ENCODE results near the gene AMBN. TPM values are rescaled to one million over a fixed set of nuclear protein-coding genes. Genes with fewer than 3 reads are reported as not detected.

The AMBN gene
- polyA plus RNA-seq, 1 of the 3 experiments (the other 2 are of a cell fraction): not detected

DNA sequence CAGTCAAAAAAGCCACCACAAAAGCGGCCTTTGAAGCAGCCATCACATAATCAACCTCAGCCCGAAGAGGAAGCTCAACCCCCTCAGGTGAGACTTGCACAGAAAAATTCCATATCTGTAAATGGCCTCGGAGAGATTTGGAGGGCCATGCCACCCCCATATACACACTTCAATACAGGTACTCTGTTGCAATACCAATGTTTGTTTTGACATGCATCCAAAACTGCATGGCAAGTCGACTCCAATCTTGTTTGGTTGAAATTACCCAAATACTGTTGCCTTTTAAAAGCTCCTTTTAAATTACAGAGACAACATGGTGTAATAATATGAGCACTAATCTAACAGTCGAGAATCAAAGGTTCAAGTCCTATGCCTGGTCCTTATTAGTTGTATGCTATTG lies 42.4 kb downstream of the AMBN start:
- Histone ChIP-seq H3K36me3 (replicated peaks in 1 of 2; ENCODE audit: control insufficient read depth in 1 of 2, insufficient read depth in 2 of 2, low read length in 1 of 2) (no peaks in the 10 kb centered on the region), H3K9me2 (no peaks in the 10 kb centered on the region), H3K4me1 (ENCODE audit: control insufficient read depth in 1 of 2, insufficient read depth in 2 of 2, low read depth in 1 of 2, low read length in 1 of 2) (no peaks in the 10 kb centered on the region; a peak in 2 of 4 replicates), H3K79me2 (ENCODE audit: insufficient read depth) (no peaks in the 10 kb centered on the region), H3K4me2 (no peak overlapping the region), H3F3A (replicated peaks; ENCODE audit: insufficient read depth) (peaks cover 14% of the 10 kb centered on the region), H3K9me3 (no peaks in the 10 kb centered on the region), H3K27ac (ENCODE audit: low read depth in 2 of 2, low read length in 1 of 2) (no peak overlapping the region), H3K4me3 (ENCODE audit: low read depth in 2 of 2, low read length in 1 of 2) (no peak overlapping the region), H2AFZ (ENCODE audit: low read depth) (no peak overlapping the region), H3K9ac (no peak overlapping the region), H4K20me1 (ENCODE audit: insufficient read depth) (no peaks in the 10 kb centered on the region), H3K27me3 (ENCODE audit: insufficient read depth) (no peaks in the 10 kb centered on the region)
- no peak for TF ChIP-seq EP300 (IDR thresholded peaks at IDR 0.05; ENCODE audit: borderline replicate concordance in 1 of 2, low read depth in 1 of 2, low read length in 1 of 2)
- no peak for TF ChIP-seq NRF1 (IDR thresholded peaks at IDR 0.05; ENCODE audit: low read depth, low read length)
- TF ChIP-seq TAF1 (IDR thresholded peaks at IDR 0.05; ENCODE audit: borderline replicate concordance, low read depth, low read length): no peak
- TF ChIP-seq EZH2phosphoT487 (IDR thresholded peaks at IDR 0.05; ENCODE audit: borderline replicate concordance, low read depth): no peak
- TF ChIP-seq FOXJ3 (CRISPR knock-in tag; IDR thresholded peaks at IDR 0.05): no peak
- POLR2A ChIA-PET: no interaction called here
- WGBS (ENCODE audit: low lambda C conversion rate): 11% methylated on average over 5 of the region's 5 CpGs
- DNase-seq: no peak
- CTCF ChIA-PET: interaction anchor here (0.8 to 1.0 kb wide), 3 partner anchors 16 to 28 kb away, joined by 3 read pairs; no protein-coding TSS in a partner anchor

DNA sequence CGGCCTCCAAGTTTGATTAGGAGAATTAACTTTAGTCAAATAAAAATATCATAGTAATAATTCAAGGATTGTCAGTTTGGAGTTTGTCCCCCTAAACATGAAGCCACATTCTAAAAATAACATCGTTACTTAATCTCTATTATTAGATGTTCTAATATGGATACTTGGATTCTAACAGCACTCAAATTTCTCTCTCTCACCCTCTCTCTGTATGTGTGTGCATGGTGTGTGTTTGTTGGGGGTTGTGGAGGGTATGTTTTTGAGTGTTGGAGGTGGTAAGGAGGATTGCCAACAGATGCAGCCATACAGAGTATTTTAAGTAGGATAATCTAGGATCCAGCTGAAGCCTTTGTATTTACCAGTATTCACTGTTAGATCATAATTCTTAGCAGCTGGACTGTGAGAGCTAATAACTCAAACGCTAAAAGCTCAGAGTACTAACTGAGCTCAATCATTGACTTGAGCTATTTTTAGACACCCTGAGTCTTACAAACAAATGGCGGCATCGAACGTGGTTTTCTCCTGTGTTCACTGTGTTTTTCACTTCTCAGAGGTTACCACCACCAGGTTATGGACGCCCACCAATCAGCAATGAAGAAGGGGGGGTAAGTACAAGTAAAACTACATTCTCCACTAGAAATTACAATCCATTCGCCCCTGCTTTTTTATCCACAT lies 45.3 kb downstream of the AMBN start:
- Histone ChIP-seq H3K9ac (no peak overlapping the region), H3K9me3 (no peaks in the 10 kb centered on the region), H3K4me2 (peak overlapping the region; percentile 43; the same call in 1 of the 2 replicates), H3K27me3 (ENCODE audit: insufficient read depth) (no peaks in the 10 kb centered on the region; the same call in 1 of the 2 replicates), H3K4me1 (ENCODE audit: control insufficient read depth in 1 of 2, insufficient read depth in 2 of 2, low read depth in 1 of 2, low read length in 1 of 2) (no peaks in the 10 kb centered on the region; a peak in 1 of 4 replicates), H3K36me3 (replicated peaks in 1 of 2; ENCODE audit: control insufficient read depth in 1 of 2, insufficient read depth in 2 of 2, low read length in 1 of 2) (no peaks in the 10 kb centered on the region), H3K4me3 (ENCODE audit: low read depth in 2 of 2, low read length in 1 of 2) (no peak overlapping the region), H2AFZ (ENCODE audit: low read depth) (peak overlapping the region; percentile 85), H3K9me2 (no peaks in the 10 kb centered on the region), H3K79me2 (ENCODE audit: insufficient read depth) (no peaks in the 10 kb centered on the region), H4K20me1 (ENCODE audit: insufficient read depth) (no peaks in the 10 kb centered on the region), H3F3A (replicated peaks; ENCODE audit: insufficient read depth) (peaks cover 5% of the 10 kb centered on the region), H3K27ac (ENCODE audit: low read depth in 2 of 2, low read length in 1 of 2) (no peak overlapping the region)
- 17% methylated on average over 8 of the region's 8 CpGs for WGBS (ENCODE audit: low lambda C conversion rate)
- ChIA-PET POLR2A (no interaction called here), CTCF (no interaction called here)
- DNase-seq: no peak
- no peak for TF ChIP-seq MXI1 (IDR thresholded peaks at IDR 0.05; ENCODE audit: low read depth, low read length)
- no peak for TF ChIP-seq CHD2 (IDR thresholded peaks at IDR 0.05; ENCODE audit: low read length, partially characterized antibody)
- TF ChIP-seq FOXM1 (IDR thresholded peaks at IDR 0.05; ENCODE audit: low read depth): no peak
- TF ChIP-seq, protein P1, sequence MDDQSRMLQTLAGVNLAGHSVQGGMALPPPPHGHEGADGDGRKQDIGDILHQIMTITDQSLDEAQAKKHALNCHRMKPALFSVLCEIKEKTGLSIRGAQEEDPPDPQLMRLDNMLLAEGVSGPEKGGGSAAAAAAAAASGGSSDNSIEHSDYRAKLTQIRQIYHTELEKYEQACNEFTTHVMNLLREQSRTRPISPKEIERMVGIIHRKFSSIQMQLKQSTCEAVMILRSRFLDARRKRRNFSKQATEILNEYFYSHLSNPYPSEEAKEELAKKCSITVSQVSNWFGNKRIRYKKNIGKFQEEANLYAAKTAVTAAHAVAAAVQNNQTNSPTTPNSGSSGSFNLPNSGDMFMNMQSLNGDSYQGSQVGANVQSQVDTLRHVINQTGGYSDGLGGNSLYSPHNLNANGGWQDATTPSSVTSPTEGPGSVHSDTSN (IDR thresholded peaks at IDR 0.05): no peak
- TF ChIP-seq POLR2AphosphoS5 (IDR thresholded peaks at IDR 0.05; ENCODE audit: low read depth, low read length): no peak
- TF ChIP-seq MEF2A (IDR thresholded peaks at IDR 0.05; ENCODE audit: borderline replicate concordance, low read depth): no peak
- TF ChIP-seq, protein P2, sequence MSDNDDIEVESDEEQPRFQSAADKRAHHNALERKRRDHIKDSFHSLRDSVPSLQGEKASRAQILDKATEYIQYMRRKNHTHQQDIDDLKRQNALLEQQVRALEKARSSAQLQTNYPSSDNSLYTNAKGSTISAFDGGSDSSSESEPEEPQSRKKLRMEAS (IDR thresholded peaks at IDR 0.05; ENCODE audit: low read depth): no peak
- no peak for TF ChIP-seq EZH2phosphoT487 (IDR thresholded peaks at IDR 0.05; ENCODE audit: borderline replicate concordance, low read depth)
- no peak for TF ChIP-seq EP300 (IDR thresholded peaks at IDR 0.05; ENCODE audit: borderline replicate concordance in 1 of 2, low read depth in 1 of 2, low read length in 1 of 2)
- no peak for TF ChIP-seq YY1 (IDR thresholded peaks at IDR 0.05; ENCODE audit: low read depth)
- no peak for TF ChIP-seq GABPA (IDR thresholded peaks at IDR 0.05; ENCODE audit: low read depth)
- TF ChIP-seq RCOR1 (IDR thresholded peaks at IDR 0.05; ENCODE audit: low read length): no peak
- no peak for TF ChIP-seq SIN3A (IDR thresholded peaks at IDR 0.05; ENCODE audit: borderline replicate concordance, low read depth, low read length)
- TF ChIP-seq TCF12 (IDR thresholded peaks at IDR 0.05): no peak
- TF ChIP-seq, protein P3, sequence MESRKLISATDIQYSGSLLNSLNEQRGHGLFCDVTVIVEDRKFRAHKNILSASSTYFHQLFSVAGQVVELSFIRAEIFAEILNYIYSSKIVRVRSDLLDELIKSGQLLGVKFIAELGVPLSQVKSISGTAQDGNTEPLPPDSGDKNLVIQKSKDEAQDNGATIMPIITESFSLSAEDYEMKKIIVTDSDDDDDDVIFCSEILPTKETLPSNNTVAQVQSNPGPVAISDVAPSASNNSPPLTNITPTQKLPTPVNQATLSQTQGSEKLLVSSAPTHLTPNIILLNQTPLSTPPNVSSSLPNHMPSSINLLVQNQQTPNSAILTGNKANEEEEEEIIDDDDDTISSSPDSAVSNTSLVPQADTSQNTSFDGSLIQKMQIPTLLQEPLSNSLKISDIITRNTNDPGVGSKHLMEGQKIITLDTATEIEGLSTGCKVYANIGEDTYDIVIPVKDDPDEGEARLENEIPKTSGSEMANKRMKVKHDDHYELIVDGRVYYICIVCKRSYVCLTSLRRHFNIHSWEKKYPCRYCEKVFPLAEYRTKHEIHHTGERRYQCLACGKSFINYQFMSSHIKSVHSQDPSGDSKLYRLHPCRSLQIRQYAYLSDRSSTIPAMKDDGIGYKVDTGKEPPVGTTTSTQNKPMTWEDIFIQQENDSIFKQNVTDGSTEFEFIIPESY (IDR thresholded peaks at IDR 0.05; ENCODE audit: borderline replicate concordance, low read depth): no peak
- TF ChIP-seq NRF1 (IDR thresholded peaks at IDR 0.05; ENCODE audit: low read depth, low read length): no peak
- TF ChIP-seq FOXJ3 (CRISPR knock-in tag; IDR thresholded peaks at IDR 0.05): no peak
- TF ChIP-seq, protein P4, sequence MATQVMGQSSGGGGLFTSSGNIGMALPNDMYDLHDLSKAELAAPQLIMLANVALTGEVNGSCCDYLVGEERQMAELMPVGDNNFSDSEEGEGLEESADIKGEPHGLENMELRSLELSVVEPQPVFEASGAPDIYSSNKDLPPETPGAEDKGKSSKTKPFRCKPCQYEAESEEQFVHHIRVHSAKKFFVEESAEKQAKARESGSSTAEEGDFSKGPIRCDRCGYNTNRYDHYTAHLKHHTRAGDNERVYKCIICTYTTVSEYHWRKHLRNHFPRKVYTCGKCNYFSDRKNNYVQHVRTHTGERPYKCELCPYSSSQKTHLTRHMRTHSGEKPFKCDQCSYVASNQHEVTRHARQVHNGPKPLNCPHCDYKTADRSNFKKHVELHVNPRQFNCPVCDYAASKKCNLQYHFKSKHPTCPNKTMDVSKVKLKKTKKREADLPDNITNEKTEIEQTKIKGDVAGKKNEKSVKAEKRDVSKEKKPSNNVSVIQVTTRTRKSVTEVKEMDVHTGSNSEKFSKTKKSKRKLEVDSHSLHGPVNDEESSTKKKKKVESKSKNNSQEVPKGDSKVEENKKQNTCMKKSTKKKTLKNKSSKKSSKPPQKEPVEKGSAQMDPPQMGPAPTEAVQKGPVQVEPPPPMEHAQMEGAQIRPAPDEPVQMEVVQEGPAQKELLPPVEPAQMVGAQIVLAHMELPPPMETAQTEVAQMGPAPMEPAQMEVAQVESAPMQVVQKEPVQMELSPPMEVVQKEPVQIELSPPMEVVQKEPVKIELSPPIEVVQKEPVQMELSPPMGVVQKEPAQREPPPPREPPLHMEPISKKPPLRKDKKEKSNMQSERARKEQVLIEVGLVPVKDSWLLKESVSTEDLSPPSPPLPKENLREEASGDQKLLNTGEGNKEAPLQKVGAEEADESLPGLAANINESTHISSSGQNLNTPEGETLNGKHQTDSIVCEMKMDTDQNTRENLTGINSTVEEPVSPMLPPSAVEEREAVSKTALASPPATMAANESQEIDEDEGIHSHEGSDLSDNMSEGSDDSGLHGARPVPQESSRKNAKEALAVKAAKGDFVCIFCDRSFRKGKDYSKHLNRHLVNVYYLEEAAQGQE (IDR thresholded peaks at IDR 0.05; ENCODE audit: low read depth, low read length): no peak
- no peak for TF ChIP-seq GATA2 (CRISPR knock-in tag; IDR thresholded peaks at IDR 0.05)

All from SK-N-SH (cell line).